Colonic mucosa (tissue), 4 donors: ENCODE data around the gene NXT1. TPM values are rescaled to one million over a fixed set of nuclear protein-coding genes. Genes with fewer than 3 reads are reported as not detected.

Source experiments
- DNase-seq: peaks from one replicate; pipeline ENCODE4 v3.0.0-alpha.2; 2020
- H3K27ac ChIP-seq: fragments of 200-600 bp; one replicate; pipeline ENCODE4 v1.8.0; 2021
- H3K27me3 ChIP-seq: fragments of 200-600 bp; one replicate; pipeline ENCODE4 v1.8.0; 2021
- H3K36me3 ChIP-seq: fragments of 200-600 bp; one replicate; pipeline ENCODE4 v1.8.0; 2021
- H3K4me1 ChIP-seq: fragments of 200-600 bp; one replicate; pipeline ENCODE4 v1.8.0; 2021; ENCODE audit warnings: mild to moderate bottlenecking
- H3K4me3 ChIP-seq: fragments of 200-600 bp; one replicate; pipeline ENCODE4 v1.8.0; 2021
- H3K9ac ChIP-seq, 2 donors: one replicate each; pipeline ENCODE4 v1.7.0; 2013; ENCODE audit warnings: control low read depth in 2 of 2, low read depth in 2 of 2, low read length in 2 of 2
- H3K9me3 ChIP-seq: fragments of 200-600 bp; one replicate; pipeline ENCODE4 v1.8.0; 2021
- CTCF ChIP-seq: fragments of 200-600 bp; IDR thresholded peaks from one replicate; pipeline ENCODE4 v1.8.0; 2022; ENCODE audit warnings: antibody characterized with exemption, mild to moderate bottlenecking
- intact Hi-C: fragments of 100-400 bp; cut with DNase I; formaldehyde crosslinking; loops from one replicate; pipeline ENCODE4 v1.14.1; 2022
- total RNA-seq, 2 donors: library from RNA; stranded (reverse); fragmentation: NEBNext Ultra II Directional in 1 of 2; extraction: Animal tissue kit (Norgen Biotek cat#: 25700) in 1 of 2; gene quantifications; one replicate each; pipeline ENCODE4 v1.2.1, GENCODE V29; 2021
- donor health status: healthy.
- donor health status: DM: no; HTN: no; CAD: no.
- donor health status: DM: no; HTN: no; CAD: no.

The NXT1 gene
- total RNA-seq, 2 donors from 2014 or later = 12.4 to 16.6 TPM

GRCh38 chr20:23370274-23370673 is 19.7 kb downstream of the NXT1 start:
- intact Hi-C loops = no loop called here

GRCh38 chr20:23370873-23371272 is 20.3 kb downstream of the NXT1 start:
- Histone ChIP-seq H3K27me3 (no peaks in the 10 kb centered on the region), H3K4me3 (no peak overlapping the region), H3K27ac (no peak overlapping the region), H3K36me3 (peaks cover 6% of the 10 kb centered on the region), H3K4me1 (no peaks in the 10 kb centered on the region), H3K9ac (no peak overlapping the region), H3K9me3 (no peaks in the 10 kb centered on the region)
- intact Hi-C loops = no loop called here
- TF ChIP-seq CTCF = no peak
- no peak for DNase-seq

More at GRCh38 chr20:23370274-23370673, 19.7 kb downstream of the NXT1 start:
- H3K9ac ChIP-seq = no peak overlapping the region
- no peak for TF ChIP-seq CTCF
- H3K4me3 ChIP-seq = no peak overlapping the region
- no peak for DNase-seq
- no peaks in the 10 kb centered on the region for H3K4me1 ChIP-seq
- no peak overlapping the region for H3K27ac ChIP-seq
- no peaks in the 10 kb centered on the region for H3K9me3 ChIP-seq
- peaks cover 6% of the 10 kb centered on the region for H3K36me3 ChIP-seq
- no peaks in the 10 kb centered on the region for H3K27me3 ChIP-seq

GRCh38 chr20:23371496-23371895 is 20.9 kb downstream of the NXT1 start:
- Histone ChIP-seq H3K4me3 (no peak overlapping the region), H3K9ac (no peak overlapping the region), H3K27me3 (no peaks in the 10 kb centered on the region), H3K36me3 (peaks cover 6% of the 10 kb centered on the region), H3K4me1 (no peaks in the 10 kb centered on the region), H3K9me3 (no peaks in the 10 kb centered on the region), H3K27ac (no peak overlapping the region)
- DNase-seq = no peak
- intact Hi-C loops = no loop called here
- no peak for TF ChIP-seq CTCF

- TF ChIP-seq CTCF = no peak
- Histone ChIP-seq H3K27ac (no peak overlapping the region), H3K9ac (no peak overlapping the region), H3K9me3 (no peaks in the 10 kb centered on the region), H3K27me3 (no peaks in the 10 kb centered on the region), H3K4me1 (no peaks in the 10 kb centered on the region), H3K36me3 (peaks cover 6% of the 10 kb centered on the region), H3K4me3 (no peak overlapping the region)
- DNase-seq = no peak
- intact Hi-C loops = no loop called here
Observed at GRCh38 chr20:23374441-23374840, 23.9 kb downstream of the NXT1 start.

GRCh38 chr20:23375827-23376226 is 25.2 kb downstream of the NXT1 start:
- TF ChIP-seq CTCF = no peak
- no peaks in the 10 kb centered on the region for H3K9me3 ChIP-seq
- no peak overlapping the region for H3K4me3 ChIP-seq
- no peaks in the 10 kb centered on the region for H3K36me3 ChIP-seq
- H3K4me1 ChIP-seq = no peaks in the 10 kb centered on the region
- no peak overlapping the region for H3K9ac ChIP-seq
- DNase-seq = no peak
- H3K27me3 ChIP-seq = no peaks in the 10 kb centered on the region
- intact Hi-C loops = no loop called here
- no peak overlapping the region for H3K27ac ChIP-seq

GRCh38 chr20:23379772-23380171 is 29.2 kb downstream of the NXT1 start:
- no peak overlapping the region for H3K9ac ChIP-seq
- no peaks in the 10 kb centered on the region for H3K9me3 ChIP-seq
- H3K4me1 ChIP-seq = no peaks in the 10 kb centered on the region
- no peaks in the 10 kb centered on the region for H3K36me3 ChIP-seq
- no peak for DNase-seq
- no peak for TF ChIP-seq CTCF
- intact Hi-C loops = no loop called here
- H3K27me3 ChIP-seq = no peaks in the 10 kb centered on the region
- H3K27ac ChIP-seq = no peak overlapping the region
- H3K4me3 ChIP-seq = no peak overlapping the region
